OCI-LY7 (cell line): ENCODE results near the gene SLC25A33. TPM values are rescaled to one million over a fixed set of nuclear protein-coding genes. Genes with fewer than 3 reads are reported as not detected.

ENCODE experiments used
- BruUV-seq: library from RNA; stranded (reverse); fragments of 400-500 nt; replicated peaks from 2 replicates; lab custom pipeline; 2021; lab: Mats Ljungman, UMichigan
- CTCF ChIA-PET: fragments of 300-600 bp; sonication (Branson Sonifier 250); formaldehyde crosslinking; loops from one replicate; lab custom pipeline; 2022; ENCODE audit warnings: antibody characterized with exemption; ENCODE audit not compliant: unreplicated experiment; lab: Charles Lee
- POLR2A ChIA-PET: fragments of 300-600 bp; sonication (Branson Sonifier 250); formaldehyde crosslinking; loops from one replicate; lab custom pipeline; 2022; ENCODE audit warnings: antibody characterized with exemption; lab: Charles Lee
- DNase-seq: peaks from one replicate; pipeline ENCODE4 v3.0.0-alpha.2; 2015; ENCODE audit warnings: low spot score
- H2AFZ ChIP-seq: fragments of 200-600 bp; sonication (generic), shearing (Covaris generic); 2 replicates; pipeline ENCODE4 v1.6.1; 2014; ENCODE audit warnings: mild to moderate bottlenecking, antibody characterized with exemption, low read length, moderate library complexity
- H3K27ac ChIP-seq: fragments of 200-600 bp; sonication (generic); 2 replicates; pipeline ENCODE4 v1.5.1; 2014; ENCODE audit warnings: mixed run types, low read depth, mild to moderate bottlenecking, moderate library complexity, low read length, inconsistent platforms; ENCODE audit not compliant: poor library complexity, severe bottlenecking
- H3K36me3 ChIP-seq: fragments of 200-600 bp; sonication (generic); 2 replicates; pipeline ENCODE4 v1.6.1; 2014; ENCODE audit warnings: mild to moderate bottlenecking, antibody characterized with exemption, low read length, moderate library complexity, mixed read lengths; ENCODE audit not compliant: insufficient read depth
- H3K4me1 ChIP-seq: fragments of 200-600 bp; sonication (generic); 2 replicates; pipeline ENCODE4 v1.5.1; 2014; ENCODE audit warnings: mild to moderate bottlenecking, low read length; ENCODE audit not compliant: insufficient read depth, poor library complexity, severe bottlenecking
- H3K4me2 ChIP-seq: fragments of 200-600 bp; sonication (generic); 2 replicates; pipeline ENCODE4 v1.6.1; 2014; ENCODE audit warnings: mild to moderate bottlenecking, low read length
- H3K4me3 ChIP-seq: fragments of 200-600 bp; sonication (generic); 2 replicates; pipeline ENCODE4 v1.5.1; 2014; ENCODE audit warnings: mild to moderate bottlenecking, low read depth, low read length; ENCODE audit not compliant: poor library complexity, severe bottlenecking
- H3K79me2 ChIP-seq: fragments of 200-600 bp; sonication (generic); 2 replicates; pipeline ENCODE4 v1.6.1; 2016; ENCODE audit warnings: low read depth, mild to moderate bottlenecking, low read length, moderate library complexity, mixed read lengths; ENCODE audit not compliant: insufficient read depth
- H3K9me2 ChIP-seq: fragments of 200-600 bp; sonication (generic); 2 replicates; pipeline ENCODE4 v1.6.1; 2016; ENCODE audit warnings: mild to moderate bottlenecking, low read length, mixed read lengths; ENCODE audit not compliant: insufficient read depth
- H3K9me3 ChIP-seq: fragments of 200-600 bp; sonication (generic); 2 replicates; pipeline ENCODE4 v1.6.1; 2014; ENCODE audit warnings: mild to moderate bottlenecking, mixed run types, low read length, mixed read lengths
- H4K20me1 ChIP-seq: fragments of 200-600 bp; sonication (generic); 2 replicates; pipeline ENCODE4 v1.6.1; 2014; ENCODE audit warnings: mild to moderate bottlenecking, antibody characterized with exemption, low read length, moderate library complexity, mixed read lengths; ENCODE audit not compliant: insufficient read depth
- EZH2phosphoT487 ChIP-seq: fragments of 200-600 bp; sonication (generic); IDR thresholded peaks from 2 replicates; pipeline ENCODE4 v1.6.1; 2018; ENCODE audit warnings: low read depth, borderline replicate concordance, mild to moderate bottlenecking, mixed run types, antibody characterized with exemption, low read length, moderate library complexity, mixed read lengths
- intact Hi-C: fragments of 100-400 bp; cut with micrococcal nuclease; formaldehyde crosslinking; loops from one replicate; pipeline ENCODE4 v1.10.0; 2022; ENCODE audit not compliant: unreplicated experiment
- total RNA-seq, 2 experiments: library from RNA; depleted of rRNA in 1 of 2; stranded (reverse); fragments of >200 nt in 1 of 2; shearing (Covaris generic) in 1 of 2; gene quantifications; 2 replicates each; pipeline ENCODE4 v1.2.3, GENCODE V29; 2014 to 2022
- TF ChIP-seq, protein P1 (sequence below): fragments of 200-600 bp; sonication (generic); conservative IDR thresholded peaks from 2 replicates; pipeline ENCODE4 v1.5.1; 2014; ENCODE audit warnings: mild to moderate bottlenecking, antibody characterized with exemption, low read length, moderate library complexity, mixed read lengths

SLC25A33 gene
- total RNA-seq, 2 experiments from 2014 or later: 15.1 to 16.5 TPM

DNA sequence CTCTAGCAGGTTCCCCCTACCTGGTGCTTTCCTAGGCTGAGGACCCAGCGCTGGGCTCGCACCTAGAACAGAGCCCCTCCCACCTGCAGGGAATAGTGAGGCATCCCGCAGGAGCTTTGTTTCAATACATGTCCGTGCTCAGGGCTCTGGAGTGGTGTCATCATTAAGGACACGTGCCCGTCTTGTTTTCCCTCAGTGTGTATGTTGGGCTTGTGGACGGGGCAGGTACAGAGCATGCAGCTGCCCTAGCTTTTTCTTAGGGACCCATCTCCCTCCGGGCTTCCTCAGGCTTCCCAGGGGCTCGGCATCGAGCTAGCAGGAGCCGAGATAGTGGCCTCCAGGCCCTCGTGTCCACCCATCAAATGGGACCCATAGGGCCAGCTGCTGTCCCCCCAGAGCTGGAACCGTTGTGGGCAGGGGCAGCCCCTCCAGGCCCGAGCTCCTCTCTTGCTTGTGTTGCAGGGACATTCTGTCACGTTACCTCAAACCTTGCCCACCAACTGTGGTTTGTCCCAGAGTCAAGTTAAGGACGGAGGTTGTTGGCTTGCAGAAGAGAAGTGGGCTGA is 53.3 kb downstream of the SLC25A33 start:
- no peak overlapping the region for H3K4me3 ChIP-seq
- H3K9me2 ChIP-seq: no peaks in the 10 kb centered on the region
- no TSS peak for BruUV-seq
- peaks cover 9% of the 10 kb centered on the region; the same call in 1 of the 2 replicates for H3K36me3 ChIP-seq
- ChIA-PET POLR2A (interaction anchor here (0.6 kb wide), 1 partner anchor 245 kb away, joined by 3 read pairs; no protein-coding TSS in a partner anchor), CTCF (no interaction called here)
- TF ChIP-seq, protein P1, sequence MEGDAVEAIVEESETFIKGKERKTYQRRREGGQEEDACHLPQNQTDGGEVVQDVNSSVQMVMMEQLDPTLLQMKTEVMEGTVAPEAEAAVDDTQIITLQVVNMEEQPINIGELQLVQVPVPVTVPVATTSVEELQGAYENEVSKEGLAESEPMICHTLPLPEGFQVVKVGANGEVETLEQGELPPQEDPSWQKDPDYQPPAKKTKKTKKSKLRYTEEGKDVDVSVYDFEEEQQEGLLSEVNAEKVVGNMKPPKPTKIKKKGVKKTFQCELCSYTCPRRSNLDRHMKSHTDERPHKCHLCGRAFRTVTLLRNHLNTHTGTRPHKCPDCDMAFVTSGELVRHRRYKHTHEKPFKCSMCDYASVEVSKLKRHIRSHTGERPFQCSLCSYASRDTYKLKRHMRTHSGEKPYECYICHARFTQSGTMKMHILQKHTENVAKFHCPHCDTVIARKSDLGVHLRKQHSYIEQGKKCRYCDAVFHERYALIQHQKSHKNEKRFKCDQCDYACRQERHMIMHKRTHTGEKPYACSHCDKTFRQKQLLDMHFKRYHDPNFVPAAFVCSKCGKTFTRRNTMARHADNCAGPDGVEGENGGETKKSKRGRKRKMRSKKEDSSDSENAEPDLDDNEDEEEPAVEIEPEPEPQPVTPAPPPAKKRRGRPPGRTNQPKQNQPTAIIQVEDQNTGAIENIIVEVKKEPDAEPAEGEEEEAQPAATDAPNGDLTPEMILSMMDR: no peak
- TF ChIP-seq EZH2phosphoT487: no peak
- intact Hi-C loops: no loop called here
- no peaks in the 10 kb centered on the region for H3K9me3 ChIP-seq
- H3K27ac ChIP-seq: no peak overlapping the region
- H4K20me1 ChIP-seq: peaks cover 19% of the 10 kb centered on the region
- peak overlapping the region; percentile 51 for H3K4me2 ChIP-seq
- H2AFZ ChIP-seq: no peak overlapping the region
- no peak for DNase-seq
- peaks cover 43% of the 10 kb centered on the region for H3K4me1 ChIP-seq
- peaks cover 10% of the 10 kb centered on the region; the same call in 1 of the 2 replicates for H3K79me2 ChIP-seq

GRCh38 chr1:9593147-9593491 is 53.9 kb downstream of the SLC25A33 start:
- Histone ChIP-seq H3K27ac (peak overlapping the region; percentile 2), H4K20me1 (peaks cover 19% of the 10 kb centered on the region), H3K79me2 (peaks cover 10% of the 10 kb centered on the region; the same call in 1 of the 2 replicates)

More at GRCh38 chr1:9593147-9593491, 53.9 kb downstream of the SLC25A33 start:
- Histone ChIP-seq H3K9me2 (no peaks in the 10 kb centered on the region), H3K36me3 (peaks cover 13% of the 10 kb centered on the region; the same call in 1 of the 2 replicates), H3K4me2 (peak overlapping the region; percentile 51), H2AFZ (no peak overlapping the region), H3K4me3 (no peak overlapping the region), H3K4me1 (peaks cover 43% of the 10 kb centered on the region), H3K9me3 (no peaks in the 10 kb centered on the region)
- intact Hi-C loops: no loop called here
- BruUV-seq: no TSS peak
- ChIA-PET POLR2A (no interaction called here), CTCF (no interaction called here)
- no peak for DNase-seq
- TF ChIP-seq EZH2phosphoT487: no peak
- TF ChIP-seq, protein P1: no peak
